Activated T-cell treated with anti-CD3 and anti-CD28 coated beads for 24 hours (primary cell): ENCODE data around the gene CDH9.
"Not testable (repeated sequence)": the region's sequence is repeated elsewhere in the genome, so short reads cannot be mapped to it uniquely, and the experiment has no call there.

Experiments used
- DNase-seq: peaks from one replicate; pipeline ENCODE4 v3.0.0-alpha.2; 2020; ENCODE audit warnings: low read depth

Gene CDH9

DNA sequence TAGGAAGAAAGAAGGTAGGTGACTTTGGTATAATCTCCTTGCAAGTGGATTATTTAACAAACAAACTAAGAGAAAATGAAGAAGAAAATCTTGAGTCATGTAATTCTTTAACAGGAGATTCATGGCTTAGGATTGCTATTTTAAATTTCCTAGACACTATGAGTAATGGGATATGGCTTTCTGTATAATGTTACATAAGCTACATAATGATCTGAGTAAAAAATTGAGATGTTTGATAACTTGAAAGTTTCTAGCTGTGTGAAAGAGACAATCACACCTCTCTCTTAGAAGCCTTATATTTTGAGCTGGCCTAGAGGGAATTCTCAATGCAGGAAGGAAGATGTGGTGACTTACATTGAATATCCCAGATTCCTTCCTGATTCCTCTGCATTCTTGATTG is 92.5 kb downstream of the CDH9 start:
- no peak for DNase-seq

DNA sequence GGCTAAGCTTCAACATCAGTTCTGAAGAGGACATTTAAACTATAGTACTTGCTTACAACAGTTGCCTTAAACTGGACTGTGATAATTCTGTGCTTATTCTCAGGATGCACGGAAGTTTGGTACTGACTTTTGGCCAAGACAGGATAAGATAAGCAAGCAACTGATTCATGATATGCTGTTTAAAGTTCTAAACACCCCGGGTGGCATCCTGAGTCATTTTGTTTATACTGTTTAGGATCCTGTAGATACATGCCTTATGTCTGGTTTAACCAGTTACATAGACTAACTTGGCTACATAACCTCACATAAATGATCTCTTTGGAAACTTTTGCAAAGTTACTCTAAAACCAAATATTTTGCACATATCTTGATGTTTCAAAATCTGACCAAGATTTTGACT is 95.9 kb downstream of the CDH9 start:
- no peak for DNase-seq

DNA sequence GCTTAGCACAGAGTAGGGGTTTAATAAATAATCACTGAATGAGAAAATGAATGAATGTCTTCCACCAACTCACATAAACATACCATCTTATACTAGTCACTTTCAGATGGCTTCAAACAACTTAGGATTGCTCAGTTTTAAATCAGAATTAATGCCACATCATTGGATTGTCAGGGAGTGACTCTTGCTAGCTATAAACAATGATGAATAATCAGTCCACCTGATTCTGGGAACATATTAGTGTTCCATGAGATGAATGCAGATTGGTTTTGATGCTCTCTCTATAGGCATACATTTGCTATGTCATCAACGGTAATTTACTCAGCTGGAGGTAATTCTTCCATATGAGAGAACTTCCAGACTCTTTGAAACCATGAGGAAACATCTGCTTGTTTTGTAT is 97.4 kb downstream of the CDH9 start:
- DNase-seq = no peak

DNA sequence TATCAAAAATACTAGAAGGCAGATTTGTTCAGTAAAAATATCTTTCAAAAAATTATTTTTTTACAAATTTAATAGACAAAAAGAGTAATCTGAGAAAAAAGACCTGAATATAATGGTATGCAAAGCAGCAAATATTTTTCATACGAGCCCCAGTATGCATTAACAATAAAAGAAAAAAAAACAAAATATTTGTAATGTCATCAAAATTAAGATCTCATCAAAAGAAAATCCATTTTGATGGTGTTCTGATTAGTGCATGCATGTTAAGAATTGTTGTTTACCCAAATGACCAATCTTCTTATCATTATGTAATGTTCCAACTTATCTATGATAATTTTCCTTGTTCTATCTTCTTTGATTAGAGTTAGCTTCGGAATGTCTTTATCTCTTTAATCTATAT is 106.1 kb downstream of the CDH9 start:
- no peak for DNase-seq

- DNase-seq = no peak
Observed at GRCh38 chr5:26921439-26921838, 116.9 kb downstream of the CDH9 start.

DNA sequence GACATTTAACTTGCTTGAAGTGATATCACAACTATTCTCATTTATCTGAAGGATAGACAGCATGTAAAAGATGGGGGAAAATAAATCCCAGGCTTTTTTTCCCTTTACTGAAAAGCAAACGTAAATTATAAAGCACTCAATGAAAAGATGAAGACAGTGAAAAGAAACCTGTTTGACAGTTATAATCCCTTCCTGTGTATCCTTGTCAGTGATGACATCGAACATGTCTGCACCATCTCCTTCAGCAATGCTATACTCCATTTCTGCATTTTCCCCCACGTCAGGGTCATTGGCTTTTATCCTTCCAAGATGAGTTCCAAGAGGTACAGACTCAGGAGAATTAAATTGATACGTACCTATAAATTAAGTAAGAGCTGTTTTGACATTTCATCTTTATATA is 134.9 kb downstream of the CDH9 start:
- no peak for DNase-seq

GRCh38 chr5:26894719-26895263 is 143.6 kb downstream of the CDH9 start:
- DNase-seq = no peak

DNA sequence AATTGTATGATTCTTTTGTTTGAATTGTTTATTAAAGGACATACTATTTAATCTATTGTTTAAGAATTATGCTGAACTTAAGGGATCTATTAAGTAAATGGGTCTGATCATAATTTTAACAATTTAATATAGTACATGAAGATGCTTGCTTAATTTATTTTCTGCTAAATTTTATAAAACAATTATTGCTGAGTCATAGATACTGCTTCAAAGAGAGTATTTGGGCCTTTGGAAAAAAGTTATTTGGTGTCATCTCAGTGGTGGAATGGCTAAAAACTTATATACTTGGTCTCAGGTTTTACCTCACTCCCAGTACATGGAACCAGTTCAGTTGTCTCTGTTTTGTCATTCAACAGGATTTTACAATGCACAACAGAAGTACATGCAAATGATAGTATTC is 145.3 kb downstream of the CDH9 start:
- no peak for DNase-seq

GRCh38 chr5:26889815-26890214 is 148.6 kb downstream of the CDH9 start:
- DNase-seq = no peak

GRCh38 chr5:26884481-26884880 is 153.9 kb downstream of the CDH9 start:
- no peak for DNase-seq

- DNase-seq = no peak
Observed at GRCh38 chr5:26883375-26883774, 155.0 kb downstream of the CDH9 start.

GRCh38 chr5:26881901-26882300 is 156.5 kb downstream of the CDH9 start:
- no peak for DNase-seq

GRCh38 chr5:26877154-26877553 is 161.2 kb downstream of the CDH9 start:
- DNase-seq = no peak

DNA sequence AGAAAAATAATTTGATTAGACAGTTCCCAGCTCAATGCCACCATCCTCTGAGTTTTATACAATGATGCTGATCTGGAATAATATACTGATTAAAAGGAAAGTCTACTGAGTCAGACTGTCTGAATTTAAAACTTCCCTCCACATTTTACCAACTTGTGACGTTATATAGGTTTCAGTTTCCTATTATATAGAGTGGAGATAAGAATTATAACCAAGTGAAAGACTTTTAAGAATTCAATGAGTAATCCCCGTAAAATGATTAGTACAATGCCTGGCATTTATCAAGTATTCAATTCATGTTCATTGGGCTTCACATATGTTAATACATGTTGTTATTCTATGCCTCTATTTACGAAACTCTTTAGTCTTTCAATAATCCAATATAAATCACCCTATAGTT is 166.0 kb downstream of the CDH9 start:
- no peak for DNase-seq

- DNase-seq = no peak
Observed at GRCh38 chr5:26869781-26870180, 168.6 kb downstream of the CDH9 start.

GRCh38 chr5:26868504-26868903 is 169.9 kb downstream of the CDH9 start:
- DNase-seq = no peak

- DNase-seq = no peak
Observed at GRCh38 chr5:26864061-26864460, 174.3 kb downstream of the CDH9 start.

GRCh38 chr5:26856238-26856637 is 182.1 kb downstream of the CDH9 start:
- no peak for DNase-seq

GRCh38 chr5:26852450-26852849 is 185.9 kb downstream of the CDH9 start:
- DNase-seq = not testable (repeated sequence)

- no peak for DNase-seq
Observed at GRCh38 chr5:26847041-26847736, 191.2 kb downstream of the CDH9 start.

DNA sequence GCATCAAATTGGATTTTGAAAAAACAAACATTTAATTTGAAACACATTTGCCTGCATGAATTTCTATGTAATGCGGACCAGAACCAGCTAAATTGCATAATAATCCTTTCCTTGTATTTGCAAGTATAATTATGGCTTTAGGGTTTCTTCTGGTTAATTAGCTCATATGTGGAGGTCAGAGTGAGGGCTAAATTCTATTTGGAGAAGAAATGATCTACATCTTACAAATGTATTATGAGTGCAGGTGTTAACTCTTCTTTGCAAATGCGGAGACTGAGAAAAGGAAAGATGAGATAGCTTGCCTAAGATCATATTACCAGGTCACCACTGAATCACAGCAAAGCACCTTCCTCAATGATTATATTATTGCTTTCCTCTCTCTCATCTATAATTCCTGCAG is 194.7 kb downstream of the CDH9 start:
- no peak for DNase-seq

- DNase-seq = no peak
Observed at GRCh38 chr5:26833596-26833995, 204.8 kb downstream of the CDH9 start.
